H9 (cell line): ENCODE data around the gene CXXC5. TPM values are rescaled to one million over a fixed set of nuclear protein-coding genes. Genes with fewer than 3 reads are reported as not detected.

Experiments
- DNase-seq: peaks from one replicate; pipeline ENCODE4 v3.0.0-alpha.2; 2017
- H2AFZ ChIP-seq: one replicate; pipeline ENCODE4 v1.6.1; 2013; ENCODE audit warnings: mild to moderate bottlenecking, low read length, control low read depth, moderate library complexity
- H2AK5ac ChIP-seq: 2 replicates; pipeline ENCODE4 v1.6.1; 2013; ENCODE audit warnings: low read length, control low read depth, mixed read lengths; ENCODE audit not compliant: insufficient read length
- H2BK120ac ChIP-seq: one replicate; pipeline ENCODE4 v1.6.1; 2013; ENCODE audit warnings: low read depth, mild to moderate bottlenecking, low read length, control low read depth, inconsistent platforms; ENCODE audit not compliant: poor library complexity, severe bottlenecking
- H2BK12ac ChIP-seq: 2 replicates; pipeline ENCODE4 v1.6.1; 2013; ENCODE audit warnings: low read length, control low read depth, mixed read lengths, low read depth; ENCODE audit not compliant: insufficient read length
- H2BK15ac ChIP-seq: 2 replicates; pipeline ENCODE4 v1.6.1; 2013; ENCODE audit warnings: low read depth, low read length, control low read depth
- H2BK20ac ChIP-seq: one replicate; pipeline ENCODE4 v1.6.1; 2013; ENCODE audit warnings: low read depth, mild to moderate bottlenecking, low read length, control low read depth, inconsistent platforms; ENCODE audit not compliant: poor library complexity, severe bottlenecking
- H2BK5ac ChIP-seq: 2 replicates; pipeline ENCODE4 v1.6.1; 2013; ENCODE audit warnings: low read length, control low read depth, mixed read lengths; ENCODE audit not compliant: insufficient read length
- H3K14ac ChIP-seq: 2 replicates; pipeline ENCODE4 v1.6.1; 2013; ENCODE audit warnings: low read length, control low read depth; ENCODE audit not compliant: insufficient read depth
- H3K18ac ChIP-seq: 2 replicates; pipeline ENCODE4 v1.6.1; 2013; ENCODE audit warnings: low read depth, mild to moderate bottlenecking, mixed read lengths, low read length, control low read depth; ENCODE audit not compliant: insufficient read length
- H3K23ac ChIP-seq: 2 replicates; pipeline ENCODE4 v1.6.1; 2013; ENCODE audit warnings: low read length, control low read depth, mixed read lengths, low read depth; ENCODE audit not compliant: insufficient read length
- H3K23me2 ChIP-seq: 2 replicates; pipeline ENCODE4 v1.6.1; 2013; ENCODE audit warnings: low read depth, mild to moderate bottlenecking, mixed read lengths, low read length, control low read depth; ENCODE audit not compliant: insufficient read length, poor library complexity, severe bottlenecking
- H3K27ac ChIP-seq: 2 replicates; pipeline ENCODE4 v1.5.1; 2013; ENCODE audit warnings: low read length, control low read depth, mixed read lengths, low read depth; ENCODE audit not compliant: insufficient read length
- H3K27me3 ChIP-seq: 2 replicates; pipeline ENCODE4 v1.6.1; 2013; ENCODE audit warnings: low read length, control low read depth, inconsistent platforms; ENCODE audit not compliant: insufficient read depth
- H3K4ac ChIP-seq: 2 replicates; pipeline ENCODE4 v1.6.1; 2013; ENCODE audit warnings: low read depth, mild to moderate bottlenecking, control low read depth, inconsistent platforms, low read length, moderate library complexity
- H3K4me1 ChIP-seq: 2 replicates; pipeline ENCODE4 v1.6.1; 2013; ENCODE audit warnings: low read length, control low read depth, inconsistent platforms; ENCODE audit not compliant: insufficient read depth
- H3K4me2 ChIP-seq: 2 replicates; pipeline ENCODE4 v1.6.1; 2013; ENCODE audit warnings: low read length, control low read depth, mixed read lengths; ENCODE audit not compliant: insufficient read length, insufficient read depth
- H3K56ac ChIP-seq: 2 replicates; pipeline ENCODE4 v1.6.1; 2013; ENCODE audit warnings: low read depth, mild to moderate bottlenecking, mixed read lengths, low read length, control low read depth; ENCODE audit not compliant: insufficient read length
- H3K79me1 ChIP-seq: 2 replicates; pipeline ENCODE4 v1.6.1; 2013; ENCODE audit warnings: low read depth, mild to moderate bottlenecking, moderate library complexity, low read length, control low read depth, inconsistent platforms; ENCODE audit not compliant: insufficient read depth, poor library complexity, severe bottlenecking
- H3K79me2 ChIP-seq: 2 replicates; pipeline ENCODE4 v1.6.1; 2013; ENCODE audit warnings: low read length, control low read depth, inconsistent platforms; ENCODE audit not compliant: insufficient read depth
- H3K9ac ChIP-seq: 2 replicates; pipeline ENCODE4 v1.6.1; 2013; ENCODE audit warnings: low read length, control low read depth, mixed read lengths; ENCODE audit not compliant: insufficient read length; ENCODE audit errors: extremely low read depth
- H3K9me3 ChIP-seq: one replicate; pipeline ENCODE4 v1.6.1; 2013; ENCODE audit warnings: low read depth, low read length, inconsistent platforms; ENCODE audit not compliant: control insufficient read depth
- H3T11ph ChIP-seq: one replicate; pipeline ENCODE4 v1.6.1; 2013; ENCODE audit warnings: mild to moderate bottlenecking, low read length, control low read depth, inconsistent platforms
- H4K20me1 ChIP-seq: one replicate; pipeline ENCODE4 v1.6.1; 2013; ENCODE audit not compliant: control insufficient read depth, insufficient read length, insufficient read depth
- H4K5ac ChIP-seq: 2 replicates; pipeline ENCODE4 v1.6.1; 2013; ENCODE audit warnings: low read depth, mild to moderate bottlenecking, mixed read lengths, low read length, control low read depth; ENCODE audit not compliant: insufficient read length
- H4K8ac ChIP-seq: replicated peaks from 2 replicates; pipeline ENCODE4 v1.6.1; 2013; ENCODE audit warnings: low read length, control low read depth, mixed read lengths, low read depth; ENCODE audit not compliant: insufficient read length
- H4K91ac ChIP-seq: 2 replicates; pipeline ENCODE4 v1.6.1; 2013; ENCODE audit warnings: low read depth, mild to moderate bottlenecking, moderate library complexity, mixed read lengths, low read length, control low read depth; ENCODE audit not compliant: insufficient read length
- H3K27ac Mint-ChIP-seq, 3 experiments: 2 replicates in 2 of 3; 3 replicates in 1 of 3; pipeline ENCODE4 v1.8.0; 2020 to 2021; ENCODE audit warnings: mixed read lengths in 3 of 3, mild to moderate bottlenecking in 1 of 3, moderate library complexity in 1 of 3
- H3K27me3 Mint-ChIP-seq: 2 replicates; pipeline ENCODE4 v1.8.0; 2021; ENCODE audit warnings: low read depth, mild to moderate bottlenecking, moderate library complexity, mixed read lengths
- H3K36me3 Mint-ChIP-seq, 3 experiments: 2 replicates in 2 of 3; 3 replicates in 1 of 3; pipeline ENCODE4 v1.8.0; 2020 to 2021; ENCODE audit warnings: low read depth in 3 of 3, mixed read lengths in 3 of 3; ENCODE audit not compliant: insufficient read depth in 1 of 3
- H3K4me1 Mint-ChIP-seq, 2 experiments: 2 replicates each; pipeline ENCODE4 v1.8.0; 2020; ENCODE audit warnings: mixed read lengths in 2 of 2
- H3K4me3 Mint-ChIP-seq, 2 experiments: 2 replicates in 1 of 2; 3 replicates in 1 of 2; pipeline ENCODE4 v1.8.0; 2020 to 2021; ENCODE audit warnings: mild to moderate bottlenecking in 2 of 2, mixed read lengths in 2 of 2, moderate library complexity in 1 of 2
- H3K9me3 Mint-ChIP-seq, 2 experiments: 2 replicates in 1 of 2; 3 replicates in 1 of 2; pipeline ENCODE4 v1.8.0; 2020; ENCODE audit warnings: mild to moderate bottlenecking in 2 of 2, mixed read lengths in 2 of 2, moderate library complexity in 1 of 2
- WGBS: extraction: QIAGEN DNeasy Blood & Tissue Kit; methylation state at CpG from one replicate; pipeline ENCODE4 v1.1.7; 2013; ENCODE audit warnings: missing lambda C conversion rate, low lambda C conversion rate, mixed read lengths; ENCODE audit not compliant: insufficient read length; ENCODE audit errors: extremely low coverage; 5-methylcytosine and 5-hydroxymethylcytosine counted together
- total RNA-seq: library from RNA; stranded (reverse); gene quantifications from 2 replicates; pipeline ENCODE4 v1.2.1, GENCODE V29; 2021
- TF ChIP-seq, protein P1 (sequence below): fragments of 200-600 bp; sonication (generic); conservative IDR thresholded peaks from 3 replicates; pipeline ENCODE4 v1.8.0; 2021; ENCODE audit warnings: antibody characterized with exemption, mild to moderate bottlenecking

Gene CXXC5
- total RNA-seq, 1 experiment from 2014 or later: 105 TPM

DNA sequence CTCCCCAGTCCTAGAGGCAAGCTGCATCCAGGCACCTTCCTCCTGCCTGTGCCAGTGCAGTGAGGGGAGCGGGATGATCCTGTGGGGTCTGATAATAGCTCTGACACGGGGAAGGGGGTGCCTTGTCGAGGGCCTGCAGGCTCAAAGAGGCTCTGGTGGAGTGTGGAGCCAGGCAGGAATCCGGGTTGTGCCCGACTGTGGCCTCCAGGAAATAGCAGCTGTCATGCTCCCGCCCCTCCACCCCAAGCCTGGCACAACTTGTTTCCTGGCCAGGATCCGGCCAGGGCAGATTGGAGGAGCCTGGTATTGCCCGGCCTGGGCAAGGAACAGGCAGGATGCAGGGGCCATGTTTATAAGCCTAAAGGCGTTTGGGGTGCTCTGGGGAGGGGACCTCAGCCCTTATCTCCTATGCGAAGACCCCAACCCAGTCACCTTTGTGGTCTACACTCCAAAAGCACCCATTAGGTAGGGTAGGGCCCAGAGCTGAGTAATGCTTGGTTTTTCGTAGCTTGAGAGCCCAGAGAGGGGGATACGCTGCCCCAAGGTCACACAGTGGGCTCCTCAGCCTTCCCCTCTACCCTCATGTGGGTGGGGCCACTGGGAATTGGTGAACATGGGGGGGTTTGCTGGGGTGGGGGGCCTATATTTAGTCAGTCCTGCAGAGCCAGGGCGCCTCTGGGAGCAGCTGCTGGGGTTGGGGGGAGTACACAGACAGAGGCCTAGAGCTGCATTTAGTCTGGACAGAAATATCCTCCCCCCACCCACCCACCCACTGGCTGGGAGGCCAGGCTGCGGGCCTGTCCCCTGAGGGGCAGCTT lies 12.2 kb downstream of the CXXC5 start:
- TF ChIP-seq, protein P1, sequence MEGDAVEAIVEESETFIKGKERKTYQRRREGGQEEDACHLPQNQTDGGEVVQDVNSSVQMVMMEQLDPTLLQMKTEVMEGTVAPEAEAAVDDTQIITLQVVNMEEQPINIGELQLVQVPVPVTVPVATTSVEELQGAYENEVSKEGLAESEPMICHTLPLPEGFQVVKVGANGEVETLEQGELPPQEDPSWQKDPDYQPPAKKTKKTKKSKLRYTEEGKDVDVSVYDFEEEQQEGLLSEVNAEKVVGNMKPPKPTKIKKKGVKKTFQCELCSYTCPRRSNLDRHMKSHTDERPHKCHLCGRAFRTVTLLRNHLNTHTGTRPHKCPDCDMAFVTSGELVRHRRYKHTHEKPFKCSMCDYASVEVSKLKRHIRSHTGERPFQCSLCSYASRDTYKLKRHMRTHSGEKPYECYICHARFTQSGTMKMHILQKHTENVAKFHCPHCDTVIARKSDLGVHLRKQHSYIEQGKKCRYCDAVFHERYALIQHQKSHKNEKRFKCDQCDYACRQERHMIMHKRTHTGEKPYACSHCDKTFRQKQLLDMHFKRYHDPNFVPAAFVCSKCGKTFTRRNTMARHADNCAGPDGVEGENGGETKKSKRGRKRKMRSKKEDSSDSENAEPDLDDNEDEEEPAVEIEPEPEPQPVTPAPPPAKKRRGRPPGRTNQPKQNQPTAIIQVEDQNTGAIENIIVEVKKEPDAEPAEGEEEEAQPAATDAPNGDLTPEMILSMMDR: no peak
- H4K20me1 ChIP-seq: peaks cover 5% of the 10 kb centered on the region
- no peak overlapping the region for H2BK120ac ChIP-seq
- H3K79me1 ChIP-seq: peaks cover 16% of the 10 kb centered on the region
- peak overlapping the region in 1 of 2 experiments; percentile 23; a peak in 1 of 5 replicates for H3K4me3 Mint-ChIP-seq
- H3K18ac ChIP-seq: no peak overlapping the region
- H2BK5ac ChIP-seq: no peak overlapping the region
- H3K27ac Mint-ChIP-seq: peak overlapping the region in 1 of 3 experiments; percentile 47; a peak in 1 of 7 replicates
- no peaks in the 10 kb centered on the region for H3K27me3 ChIP-seq
- H3K79me2 ChIP-seq: peaks cover 61% of the 10 kb centered on the region; the same call in 1 of the 2 replicates
- no peak overlapping the region for H3K27ac ChIP-seq
- no peak overlapping the region for H2AK5ac ChIP-seq
- no peak overlapping the region for H3K23ac ChIP-seq
- H3K14ac ChIP-seq: peak overlapping the region; percentile 17; the same call in 1 of the 2 replicates
- H3K27me3 Mint-ChIP-seq: no peaks in the 10 kb centered on the region
- no peak overlapping the region for H4K5ac ChIP-seq
- no peak overlapping the region for H4K8ac ChIP-seq
- peaks cover 0 to 19% (median 0%) of the 10 kb centered on the region in 3 experiments; a peak in 3 of 7 replicates for H3K36me3 Mint-ChIP-seq
- no peak overlapping the region for H3K9ac ChIP-seq
- H4K91ac ChIP-seq: no peak overlapping the region
- no peak overlapping the region for H3K56ac ChIP-seq
- no peak overlapping the region for H2BK20ac ChIP-seq
- H2AFZ ChIP-seq: no peak overlapping the region
- no peaks in the 10 kb centered on the region for H3K9me3 ChIP-seq
- H3K4me1 Mint-ChIP-seq: peaks cover 54 to 66% of the 10 kb centered on the region in 2 experiments
- no peak overlapping the region for H2BK15ac ChIP-seq
- no peak for DNase-seq
- H3K4me1 ChIP-seq: peaks cover 28% of the 10 kb centered on the region
- no peak overlapping the region for H3T11ph ChIP-seq
- H2BK12ac ChIP-seq: no peak overlapping the region
- H3K23me2 ChIP-seq: peaks cover 4% of the 10 kb centered on the region
- no peaks in the 10 kb centered on the region for H3K9me3 Mint-ChIP-seq
- WGBS: no CpG with 5 or more reads among the region's 14 CpGs
- H3K4me2 ChIP-seq: no peak overlapping the region
- H3K4ac ChIP-seq: no peak overlapping the region
